ENCODE data around the gene DNAH7.

DNA sequence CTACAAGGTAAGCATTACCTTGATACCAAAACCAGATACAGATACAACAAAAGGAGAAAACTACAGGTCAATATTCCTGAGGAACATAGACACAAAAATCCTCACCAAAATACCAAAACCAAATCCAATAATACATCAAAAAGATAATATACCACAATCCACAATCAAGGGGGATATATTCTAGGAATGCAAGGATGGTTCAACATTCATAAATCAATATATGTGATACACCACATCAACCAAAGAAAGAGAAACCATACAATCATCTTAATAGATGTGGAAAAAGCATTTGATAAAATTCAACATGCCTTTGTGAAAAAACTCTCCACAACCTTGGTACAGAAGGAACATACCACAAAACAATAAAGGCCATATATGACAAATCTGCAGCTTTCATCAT, 28.4 kb downstream of the DNAH7 start:
- TF ChIP-seq CTCF (IDR thresholded peaks at IDR 0.05) = no peak
- TF ChIP-seq POLR2A (IDR thresholded peaks at IDR 0.05) = no peak
